T-helper 1 cell treated with Interleukin-12 subunit alpha and Interleukin-12 subunit beta and Interleukin-4 antibody, amounts not matched to agents 30 ng/mL and 1 ng/mL, for 36 hours (primary cell): ENCODE results near the gene CADM2. TPM values are rescaled to one million over a fixed set of nuclear protein-coding genes. Genes with fewer than 3 reads are reported as not detected.

ENCODE experiments used
- intact Hi-C: fragments of 100-400 bp; cut with micrococcal nuclease; formaldehyde crosslinking; loops from one replicate; pipeline ENCODE4 v1.15.1; 2024
- total RNA-seq: library from RNA; stranded (reverse); gene quantifications from 2 replicates; pipeline ENCODE4 v1.2.3, GENCODE V29; 2022

CADM2 gene
- total RNA-seq, 1 donor from 2014 or later = not detected

GRCh38 chr3:85182975-85183752 is 224.4 kb downstream of the CADM2 start:
- intact Hi-C loops = no loop called here

GRCh38 chr3:85185495-85185894 is 226.7 kb downstream of the CADM2 start:
- intact Hi-C loops = no loop called here

- intact Hi-C loops = no loop called here
Measured at GRCh38 chr3:85189731-85190130, 230.9 kb downstream of the CADM2 start.

GRCh38 chr3:85193565-85193964 is 234.8 kb downstream of the CADM2 start:
- intact Hi-C loops = no loop called here

- intact Hi-C loops = no loop called here
Measured at GRCh38 chr3:85208650-85209049, 249.9 kb downstream of the CADM2 start.

- intact Hi-C loops = no loop called here
Measured at GRCh38 chr3:85210540-85210939, 251.8 kb downstream of the CADM2 start.

GRCh38 chr3:85228966-85229365 is 270.2 kb downstream of the CADM2 start:
- intact Hi-C loops = no loop called here

GRCh38 chr3:85244091-85244490 is 285.3 kb downstream of the CADM2 start:
- intact Hi-C loops = no loop called here

GRCh38 chr3:85244519-85244918 is 285.7 kb downstream of the CADM2 start:
- intact Hi-C loops = no loop called here

GRCh38 chr3:85251766-85252165 is 293.0 kb downstream of the CADM2 start:
- intact Hi-C loops = no loop called here

- intact Hi-C loops = no loop called here
Measured at GRCh38 chr3:85252686-85253085, 293.9 kb downstream of the CADM2 start.

GRCh38 chr3:85254738-85255137 is 295.9 kb downstream of the CADM2 start:
- intact Hi-C loops = no loop called here

GRCh38 chr3:85255949-85256348 is 297.2 kb downstream of the CADM2 start:
- intact Hi-C loops = no loop called here

GRCh38 chr3:85258326-85258725 is 299.5 kb downstream of the CADM2 start:
- intact Hi-C loops = no loop called here

GRCh38 chr3:85258819-85259218 is 300.0 kb downstream of the CADM2 start:
- intact Hi-C loops = no loop called here

- intact Hi-C loops = no loop called here
Measured at GRCh38 chr3:85259748-85260147, 301.0 kb downstream of the CADM2 start.

GRCh38 chr3:85264381-85264780 is 305.6 kb downstream of the CADM2 start:
- intact Hi-C loops = no loop called here

- intact Hi-C loops = no loop called here
Measured at GRCh38 chr3:85270488-85270887, 311.7 kb downstream of the CADM2 start.

GRCh38 chr3:85271911-85272310 is 313.1 kb downstream of the CADM2 start:
- intact Hi-C loops = no loop called here

- intact Hi-C loops = no loop called here
Measured at GRCh38 chr3:85288257-85288656, 329.5 kb downstream of the CADM2 start.

- intact Hi-C loops = no loop called here
Measured at GRCh38 chr3:85297291-85297690, 338.5 kb downstream of the CADM2 start.

- intact Hi-C loops = no loop called here
Measured at GRCh38 chr3:85298032-85298431, 339.2 kb downstream of the CADM2 start.

- intact Hi-C loops = no loop called here
Measured at GRCh38 chr3:85303156-85303555, 344.4 kb downstream of the CADM2 start.
